RKO (cell line): Measurements from ENCODE around the gene GIPC3.
"Not testable (repeated sequence)": the region's sequence is repeated elsewhere in the genome, so short reads cannot be mapped to it uniquely, and the experiment has no call there.

ENCODE experiments used
- DNase-seq: peaks from one replicate; pipeline ENCODE4 v3.0.0-alpha.2; 2016; ENCODE audit warnings: low spot score

GIPC3 gene

DNA sequence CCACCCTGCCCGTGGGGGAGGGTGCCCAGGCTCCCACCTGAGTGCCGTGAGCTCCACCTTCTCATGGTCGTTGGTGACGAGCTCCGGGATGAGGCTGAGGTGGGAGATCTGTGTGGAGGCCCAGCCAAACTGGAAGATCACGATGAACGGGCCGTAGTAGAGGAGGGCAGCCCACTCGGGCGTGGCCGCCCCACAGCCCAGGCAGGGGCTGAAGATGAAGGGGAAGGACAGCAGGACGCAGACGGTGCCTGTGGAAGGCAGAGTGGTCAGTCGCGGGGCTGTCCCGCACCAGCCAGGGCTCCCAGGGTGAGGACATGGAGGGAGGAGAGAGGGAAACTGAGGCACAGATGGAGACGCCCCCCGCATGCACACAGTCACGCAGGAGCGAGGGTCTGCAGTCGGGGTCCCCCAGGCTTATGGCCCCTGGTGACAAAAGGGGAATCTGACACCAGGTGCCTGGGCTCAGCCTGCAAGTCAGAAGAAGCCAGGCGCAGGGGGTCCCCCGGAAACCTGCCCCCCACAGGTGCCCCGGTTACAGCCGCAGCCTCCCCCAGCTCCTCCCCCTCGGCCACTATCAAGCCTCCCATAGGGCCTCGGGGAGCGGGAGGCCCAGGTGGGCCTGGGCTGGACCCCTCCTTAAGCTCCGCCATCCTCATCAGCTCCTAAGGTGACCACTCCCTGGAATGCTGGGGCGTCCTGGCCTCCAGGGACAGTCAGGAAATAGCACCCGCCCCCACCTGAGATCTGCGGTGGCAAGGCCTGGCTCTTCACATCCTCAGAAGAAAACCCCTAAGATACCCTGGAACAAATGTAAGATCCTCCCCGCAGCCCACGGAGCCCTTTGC is 34.1 kb upstream of the GIPC3 start:
- no peak for DNase-seq

DNA sequence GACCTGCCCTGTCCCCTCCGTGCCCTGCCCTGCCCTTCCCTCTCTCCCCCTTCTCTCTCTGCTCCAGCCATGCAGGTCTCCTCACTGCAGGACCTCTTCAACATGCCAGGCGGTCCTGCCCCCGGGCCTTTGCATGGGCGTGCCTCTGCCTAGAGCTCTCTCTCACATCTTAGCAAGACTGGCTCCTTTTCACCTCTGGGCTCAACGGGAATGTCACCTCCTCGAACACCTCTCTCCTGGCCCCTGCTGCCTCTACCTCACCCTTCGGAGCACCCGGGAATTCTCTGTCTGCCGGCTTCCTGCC is 33.5 kb upstream of the GIPC3 start:
- DNase-seq: no peak

DNA sequence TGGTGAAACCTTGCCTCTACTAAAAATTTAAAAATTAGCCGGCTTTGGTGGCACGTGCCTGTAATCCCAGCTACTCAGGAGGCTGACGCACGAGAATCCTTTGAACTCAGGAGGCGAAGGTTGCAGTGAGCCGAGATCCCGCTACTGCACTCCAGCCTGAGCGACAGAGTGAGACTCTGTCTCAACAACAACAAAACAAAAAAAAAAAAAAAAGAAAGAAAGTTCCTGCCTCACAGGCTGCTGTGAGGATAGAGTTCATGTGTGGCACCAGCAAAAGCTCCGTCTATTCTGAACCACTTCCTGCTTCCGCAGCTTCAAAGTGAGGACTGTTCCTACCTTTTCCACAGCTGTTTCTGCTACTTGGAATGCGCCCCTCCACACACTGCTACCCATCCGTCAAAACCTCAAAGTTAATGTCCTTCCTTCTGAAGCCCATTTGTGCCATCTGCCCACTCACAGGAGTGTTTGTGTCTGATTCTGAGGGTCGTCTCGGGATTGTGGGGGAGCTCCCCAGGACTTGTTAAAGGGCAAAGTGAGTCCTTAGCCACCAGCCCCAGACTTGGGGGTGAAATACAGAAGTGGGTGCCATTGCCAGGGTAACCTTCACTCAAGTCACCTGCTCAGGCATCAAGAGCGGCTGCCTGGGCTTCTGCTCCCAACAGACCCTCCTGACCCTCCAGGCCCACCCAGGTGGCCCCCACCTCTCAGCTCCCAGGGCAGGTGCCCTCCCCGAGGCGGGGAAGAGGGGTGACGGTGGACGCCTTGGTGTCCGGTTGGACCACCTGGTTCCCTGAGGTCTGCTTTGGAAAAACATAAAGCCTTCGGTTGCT is 30.8 kb upstream of the GIPC3 start:
- DNase-seq: no peak

DNA sequence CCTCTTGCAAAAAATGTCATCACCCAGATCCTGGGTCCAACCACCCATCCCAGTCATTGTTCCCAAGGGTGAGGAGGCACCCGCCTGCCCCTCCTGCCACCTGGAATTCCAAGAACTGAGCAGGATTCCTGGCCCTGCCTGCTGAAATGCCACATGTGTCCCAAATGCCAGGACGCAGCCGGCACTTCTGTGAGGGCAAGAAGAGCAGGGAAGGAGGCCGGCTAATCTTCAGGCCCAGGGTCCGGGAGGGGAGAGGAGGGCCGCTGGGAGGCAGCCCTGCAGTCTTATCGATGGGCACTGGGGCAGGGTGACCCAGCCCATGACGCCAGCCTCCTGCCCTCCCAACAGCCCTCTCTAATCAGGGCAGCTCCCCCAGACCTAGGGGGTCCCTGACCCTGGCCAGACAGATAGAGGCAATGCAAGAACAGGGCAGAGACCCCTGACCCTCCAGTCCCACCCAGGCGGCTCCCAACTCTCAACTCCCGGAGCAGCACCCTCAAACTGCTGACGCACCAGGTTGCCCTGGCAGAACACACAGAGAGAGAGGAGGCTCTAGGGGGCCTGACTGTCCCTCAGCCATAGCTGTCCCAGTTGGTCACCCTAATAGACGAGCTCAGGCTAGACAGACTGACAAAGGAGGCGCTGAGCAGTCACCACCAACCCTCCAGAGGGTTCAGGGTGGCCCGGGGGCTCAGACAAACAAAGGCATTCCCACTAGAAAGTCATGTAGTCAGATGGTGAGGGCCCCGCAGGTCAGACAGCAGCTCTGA is 29.4 kb upstream of the GIPC3 start:
- DNase-seq: no peak

DNA sequence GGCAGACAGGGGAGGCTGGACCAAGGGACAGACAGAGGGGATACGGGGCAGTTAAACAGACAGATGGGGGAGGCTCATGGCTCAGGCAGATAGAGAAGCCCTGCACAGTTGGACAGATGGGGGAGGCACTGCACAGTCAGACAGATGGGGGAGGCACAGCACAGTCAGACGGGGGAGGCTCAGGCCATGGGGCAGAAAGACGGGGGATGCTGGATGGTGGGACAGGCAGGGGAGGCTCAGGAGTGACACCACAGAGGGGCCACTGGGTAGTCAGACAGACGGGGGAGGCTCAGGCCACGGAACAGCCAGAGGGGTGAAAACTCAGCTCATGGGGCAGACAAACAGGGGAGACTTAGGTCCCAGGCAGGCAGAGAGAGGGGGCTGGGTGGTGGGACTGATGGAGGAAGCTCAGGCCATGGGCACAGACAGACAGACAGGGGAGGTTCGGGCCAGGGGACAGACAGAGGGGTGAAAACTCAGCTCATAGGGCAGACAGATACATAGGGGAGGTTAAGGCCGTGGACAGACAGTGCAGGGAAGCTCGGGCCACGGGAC is 28.8 kb upstream of the GIPC3 start:
- DNase-seq: no peak

DNA sequence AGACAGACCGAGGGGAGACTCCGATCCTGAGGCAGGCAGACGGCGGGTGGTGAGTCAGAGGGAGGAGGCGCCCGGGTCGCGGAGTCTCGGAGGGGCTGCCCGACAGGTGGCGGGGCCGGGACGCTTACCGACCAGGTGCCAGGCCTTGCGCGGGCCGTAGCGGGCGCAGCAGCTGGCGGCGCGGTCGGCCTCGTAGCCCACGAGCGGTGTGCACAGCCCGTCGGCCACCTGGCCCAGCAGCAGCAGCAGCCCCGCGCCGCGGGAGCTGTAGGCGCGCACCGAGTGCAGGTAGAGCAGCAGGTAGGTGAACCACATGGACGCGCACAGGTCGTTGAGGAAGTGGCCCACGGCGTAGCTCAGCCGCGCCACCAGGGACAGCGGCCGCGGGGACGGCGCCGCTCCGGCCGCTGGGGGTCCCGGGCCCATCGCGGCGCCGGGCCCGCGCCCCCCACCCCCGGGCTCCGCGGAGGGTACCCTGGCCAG is 28.3 kb upstream of the GIPC3 start:
- DNase-seq: peak; percentile 54

DNA sequence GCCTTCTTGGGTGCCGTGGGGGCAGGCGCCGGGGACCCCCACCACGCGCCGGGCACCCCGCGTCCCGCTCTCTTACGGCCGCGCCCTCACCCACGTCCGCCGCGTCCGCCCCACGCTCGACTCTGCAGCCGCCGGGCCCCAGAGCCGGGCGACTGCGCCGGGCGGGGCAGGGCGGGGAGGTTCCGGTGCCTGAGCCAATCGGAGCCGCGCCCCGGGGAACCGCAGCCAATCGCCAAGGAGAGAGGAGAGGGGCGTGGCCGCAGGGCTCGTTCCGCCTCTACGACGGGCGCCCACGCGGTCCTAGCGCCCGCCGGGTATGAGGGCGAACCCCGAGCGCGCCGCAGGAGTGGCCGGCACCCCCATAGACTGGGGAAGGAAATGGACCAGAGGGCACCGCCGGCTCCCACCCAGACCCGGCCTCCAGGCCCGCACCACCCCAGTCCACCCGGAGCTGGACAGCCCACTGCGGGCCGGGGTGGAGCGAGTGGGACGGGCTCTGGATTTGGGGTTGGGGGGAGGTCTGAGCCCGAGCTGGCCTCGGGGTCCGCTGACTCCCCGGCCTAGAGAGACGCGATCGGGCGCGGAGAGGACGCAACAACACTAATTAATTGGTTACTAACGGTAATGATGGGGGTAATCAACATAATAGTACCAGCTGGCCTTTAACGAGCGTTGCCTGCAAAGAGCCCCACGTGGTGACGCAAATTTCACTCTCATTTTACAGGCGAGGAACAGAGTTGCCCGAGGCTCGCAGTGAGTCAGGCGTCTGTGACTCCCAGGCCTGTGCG is 27.6 kb upstream of the GIPC3 start, which contains the start of gene MFSD12:
Gene MFSD12, minus strand, starts transcription at position 126 of the 788 bp plus-strand sequence. CDS start 183 bp downstream, outside the sequence.
- DNase-seq: peak; percentile 95

DNA sequence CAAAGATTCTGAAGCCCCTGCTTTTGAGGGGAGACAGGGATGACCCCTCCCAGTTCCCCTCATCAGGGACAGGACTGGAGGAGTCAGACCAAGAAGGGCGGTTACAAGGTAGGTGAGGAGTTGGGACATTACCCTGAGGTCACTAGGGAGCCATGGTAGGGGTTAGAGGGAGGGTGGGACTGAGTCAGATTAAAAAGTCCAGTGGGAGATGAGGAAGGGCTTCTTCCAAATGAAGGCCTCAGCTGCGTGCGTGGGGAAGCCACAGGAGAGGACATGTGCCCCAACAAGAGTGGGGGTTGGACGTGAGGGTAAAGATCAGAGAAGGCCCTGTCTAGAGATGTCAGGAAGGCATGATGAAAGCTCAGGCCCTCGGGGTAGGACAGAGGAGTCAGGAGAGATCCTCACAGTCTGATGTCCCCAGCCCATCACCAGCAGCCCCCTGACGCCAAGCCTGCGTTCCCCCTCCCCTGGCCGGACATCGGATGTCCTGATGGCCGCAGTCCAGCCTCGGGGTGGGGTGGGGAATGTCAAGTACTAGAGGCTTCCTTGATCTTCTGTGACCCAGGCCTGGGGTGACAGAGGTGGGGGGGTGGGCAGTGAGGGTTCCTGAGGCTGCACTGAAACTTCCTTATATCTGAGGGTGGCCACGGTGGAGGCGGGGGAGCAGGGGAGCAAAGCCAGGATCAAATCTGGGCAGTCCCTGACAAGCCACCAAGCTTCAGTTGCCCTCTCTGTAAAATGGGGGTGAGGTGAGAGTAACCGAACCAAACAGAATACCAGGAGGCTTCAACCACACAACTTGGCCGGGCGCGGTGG is 21.4 kb upstream of the GIPC3 start:
- DNase-seq: no peak

DNA sequence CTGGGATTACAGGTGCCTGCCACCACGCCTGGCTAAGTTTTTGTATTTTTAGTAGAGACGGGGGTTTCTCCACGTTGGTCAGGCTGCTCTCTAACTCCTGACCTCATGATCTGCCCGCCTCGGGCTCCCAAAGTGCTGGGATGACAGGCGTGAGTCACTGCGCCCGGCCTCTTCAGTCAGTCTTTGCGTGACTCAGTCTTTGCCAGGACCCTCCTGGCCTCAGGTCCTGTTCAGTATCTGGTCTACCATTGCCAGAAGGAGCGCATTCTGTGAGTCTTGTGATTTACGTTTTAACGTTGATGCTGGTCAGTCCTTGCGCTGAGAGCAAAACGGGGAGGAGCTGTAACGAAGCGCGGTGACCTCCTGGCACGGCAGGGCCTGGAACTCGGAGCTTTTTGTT is 20.1 kb upstream of the GIPC3 start:
- DNase-seq: peak; percentile 33

DNA sequence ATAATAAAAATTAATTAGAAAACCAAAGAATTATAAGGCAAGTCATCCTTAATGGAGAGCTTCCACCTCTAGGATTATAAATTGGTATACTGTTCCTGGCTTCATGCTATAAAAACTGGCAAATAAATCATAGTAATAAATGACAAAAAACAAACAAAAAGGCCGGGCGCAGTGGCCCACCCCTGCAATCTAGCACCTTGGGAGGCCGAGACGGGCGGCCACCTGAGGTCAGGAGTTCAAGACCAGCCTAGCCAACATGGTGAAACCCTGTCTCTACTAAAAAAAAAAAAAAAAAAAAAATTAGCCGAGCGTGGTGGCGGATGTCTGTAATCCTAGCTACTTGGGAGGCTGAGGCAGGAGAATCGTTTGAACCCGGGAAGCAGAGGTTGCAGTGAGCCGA is 15.2 kb upstream of the GIPC3 start:
- DNase-seq: not testable (repeated sequence)

DNA sequence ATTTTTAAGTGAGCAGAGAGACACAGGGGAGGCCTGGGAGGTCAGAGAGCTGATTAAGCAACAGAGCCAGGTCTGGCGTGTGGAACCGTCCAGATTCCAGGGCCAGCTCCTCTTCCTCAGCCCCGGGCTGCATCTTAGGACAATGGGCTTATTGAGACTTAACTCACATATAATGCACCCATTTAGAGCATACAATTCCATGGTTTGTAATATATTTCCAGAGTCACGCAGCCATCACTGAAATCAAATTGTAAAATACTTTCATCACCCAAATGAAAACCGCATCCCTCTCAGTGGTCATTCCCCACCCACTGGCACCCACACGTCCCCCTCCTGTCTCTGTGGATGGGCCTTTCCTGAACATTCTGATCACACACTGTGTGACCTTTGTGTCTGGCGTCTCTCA is 14.7 kb upstream of the GIPC3 start:
- DNase-seq: no peak

DNA sequence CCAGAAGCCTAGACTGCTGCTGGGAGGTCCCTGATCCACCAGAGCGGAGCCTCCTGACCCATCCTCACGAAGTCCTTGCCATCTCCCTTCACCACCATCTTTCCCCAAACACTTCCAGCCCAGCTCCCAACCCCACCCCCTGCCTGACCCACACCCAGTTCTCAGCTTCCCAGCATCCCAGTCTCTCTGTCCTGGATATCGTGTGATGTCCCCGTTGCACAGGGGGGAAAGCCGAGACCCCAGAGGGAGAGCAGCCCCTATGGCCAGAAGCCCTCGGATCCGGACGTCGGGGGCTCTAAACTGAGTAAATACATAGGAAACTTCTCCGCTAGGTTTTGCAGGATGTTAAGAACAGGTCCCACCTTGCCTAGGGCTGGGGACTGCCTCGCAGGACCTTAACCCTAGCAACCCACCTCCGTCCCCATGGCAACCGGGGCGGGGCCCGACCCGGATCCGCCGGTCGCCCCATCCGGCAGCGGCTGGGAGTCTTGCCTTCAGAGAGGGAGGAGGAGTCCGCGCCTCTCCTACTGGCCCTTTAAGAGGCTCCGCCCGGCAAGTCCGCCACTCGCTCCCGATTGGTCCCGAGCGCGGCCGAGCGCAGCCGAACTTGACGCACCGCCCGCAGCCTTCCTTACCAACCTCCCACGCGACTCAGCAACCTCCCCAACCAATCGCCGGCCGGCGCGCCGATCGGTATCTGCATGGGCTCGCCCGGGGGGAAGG is 13.0 kb upstream of the GIPC3 start:
- DNase-seq: peak; percentile 99

DNA sequence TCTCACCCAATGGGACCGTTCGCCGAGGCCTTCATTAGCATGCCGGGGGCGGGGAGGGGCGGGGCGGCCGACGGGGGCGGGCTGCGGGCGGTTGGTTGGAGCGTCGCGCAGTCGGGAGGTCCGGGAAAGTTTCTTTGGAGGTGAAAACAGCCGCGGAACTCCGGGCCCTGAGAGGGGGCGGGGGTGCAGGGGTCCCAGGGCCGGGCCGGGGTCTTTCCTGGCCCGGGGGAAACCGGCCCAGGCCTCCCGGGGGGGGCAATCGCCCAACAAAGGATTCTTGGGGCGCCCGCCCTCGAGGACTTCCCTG is 12.5 kb upstream of the GIPC3 start, which contains the start of gene HMG20B:
Gene HMG20B, plus strand, starts transcription at position 90 of the 307 bp plus-strand sequence. CDS start 366 bp downstream, outside the sequence.
- no peak for DNase-seq

DNA sequence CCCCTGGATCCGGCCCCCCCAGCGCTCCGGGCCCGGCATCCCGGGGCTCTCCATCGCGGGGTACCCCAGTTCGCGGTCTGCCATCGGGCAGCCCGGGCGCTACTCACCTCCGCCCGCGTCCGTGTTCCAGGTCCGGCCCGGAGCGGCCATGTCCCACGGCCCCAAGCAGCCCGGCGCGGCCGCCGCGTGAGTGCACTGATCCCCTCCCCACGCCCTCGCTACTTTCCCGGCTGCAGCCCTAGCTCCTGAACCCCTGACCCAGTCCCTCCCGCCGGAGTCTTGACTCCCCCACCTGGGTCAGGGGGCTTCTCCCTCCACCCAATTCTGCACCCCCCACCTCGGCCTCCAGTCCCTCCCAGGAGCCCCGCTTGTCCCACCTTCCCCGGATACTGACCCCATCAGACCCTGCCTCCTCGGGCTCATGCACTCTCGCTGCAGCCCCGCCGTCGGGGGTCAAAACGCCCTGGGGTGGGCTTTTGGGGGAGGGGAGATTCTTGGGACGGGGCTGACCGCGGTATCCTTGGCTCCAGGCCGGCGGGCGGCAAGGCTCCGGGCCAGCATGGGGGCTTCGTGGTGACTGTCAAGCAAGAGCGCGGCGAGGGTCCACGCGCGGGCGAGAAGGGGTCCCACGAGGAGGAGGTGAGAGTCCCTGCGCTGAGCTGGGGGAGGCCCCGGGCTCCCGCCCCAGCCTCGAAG is 12.0 kb upstream of the GIPC3 start:
- peak; percentile 34 for DNase-seq

DNA sequence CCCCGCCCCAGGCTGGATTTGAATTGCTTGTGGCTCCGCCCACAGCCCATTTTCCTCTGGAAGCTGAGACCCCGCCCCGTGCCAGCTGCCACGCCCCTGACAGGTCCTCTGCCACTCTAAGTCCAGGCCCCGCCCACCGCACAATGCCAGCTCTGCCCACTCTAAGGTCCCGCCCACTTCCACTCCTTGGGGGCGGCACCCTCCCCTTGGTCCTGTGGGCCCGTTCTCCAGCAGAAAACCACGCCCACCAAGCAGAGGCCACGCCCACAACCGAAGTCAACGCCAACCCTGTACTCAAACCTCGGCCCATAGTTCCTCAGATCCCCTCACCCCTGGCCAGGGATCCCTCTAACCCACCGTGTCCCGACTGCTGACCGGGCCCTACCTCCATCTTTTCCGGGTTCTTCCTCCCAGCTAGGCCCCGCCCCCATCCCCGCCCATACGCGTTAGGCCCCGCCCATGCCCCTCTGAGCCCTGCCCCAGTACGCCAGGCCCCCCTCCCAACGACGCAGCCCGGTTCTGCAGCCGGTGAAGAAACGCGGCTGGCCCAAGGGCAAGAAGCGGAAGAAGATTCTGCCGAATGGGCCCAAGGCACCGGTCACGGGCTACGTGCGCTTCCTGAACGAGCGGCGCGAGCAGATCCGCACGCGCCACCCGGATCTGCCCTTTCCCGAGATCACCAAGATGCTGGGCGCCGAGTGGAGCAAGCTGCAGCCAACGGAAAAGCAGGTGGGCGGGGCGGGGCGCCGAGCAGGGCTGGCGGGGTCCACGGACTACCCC is 11.2 kb upstream of the GIPC3 start:
- peak; percentile 98 for DNase-seq

DNA sequence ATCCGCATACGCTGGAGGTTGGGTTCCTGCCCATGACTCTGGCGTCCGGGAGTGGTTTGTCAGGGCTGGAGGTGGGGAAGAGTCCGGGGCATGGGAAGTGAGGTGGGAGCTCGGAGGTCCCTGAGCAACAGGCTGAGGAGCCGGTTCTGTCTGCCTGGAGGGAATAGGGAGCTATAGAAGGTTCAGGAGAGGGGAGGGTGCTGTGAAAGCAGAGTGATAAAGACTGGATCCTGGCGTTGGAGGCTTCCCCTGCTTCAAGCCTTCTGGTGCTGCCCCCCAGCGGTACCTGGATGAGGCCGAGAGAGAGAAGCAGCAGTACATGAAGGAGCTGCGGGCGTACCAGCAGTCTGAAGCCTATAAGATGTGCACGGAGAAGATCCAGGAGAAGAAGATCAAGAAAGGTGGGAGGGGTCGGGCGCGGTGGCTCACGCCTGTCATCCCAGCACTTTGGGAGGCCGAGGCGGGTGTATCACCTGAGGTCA is 10.0 kb upstream of the GIPC3 start:
- no peak for DNase-seq

DNA sequence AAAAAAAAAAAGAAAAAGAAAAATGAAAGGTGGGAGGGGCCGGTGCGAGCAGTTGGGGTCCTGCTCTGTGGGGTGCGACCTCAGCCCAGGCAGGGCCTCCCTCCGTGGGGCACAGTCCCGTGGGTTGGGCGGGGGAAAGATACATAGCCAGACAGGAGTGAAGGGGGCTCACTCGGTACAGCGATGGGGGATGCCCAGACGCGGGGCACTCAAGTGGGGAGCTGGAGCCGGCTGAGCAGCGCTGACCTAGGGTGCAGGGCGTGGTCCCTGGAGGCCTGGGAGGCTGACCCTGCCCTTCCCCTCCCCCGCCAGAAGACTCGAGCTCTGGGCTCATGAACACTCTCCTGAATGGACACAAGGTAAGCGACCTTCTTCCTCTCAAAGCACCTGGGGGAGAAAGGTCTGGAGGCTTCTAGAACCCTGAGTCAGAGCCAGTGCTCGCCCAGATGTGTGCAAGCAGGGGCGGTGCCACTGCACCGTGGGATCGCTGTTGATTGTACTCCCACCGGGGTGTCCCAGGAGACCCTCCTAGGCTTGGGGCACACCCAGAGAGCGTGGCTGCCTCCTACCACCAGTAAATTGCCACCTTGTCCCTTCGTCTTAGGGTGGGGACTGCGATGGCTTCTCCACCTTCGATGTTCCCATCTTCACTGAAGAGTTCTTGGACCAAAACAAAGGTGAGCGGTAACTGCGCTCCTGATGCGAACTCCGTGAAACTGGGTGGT is 9.2 kb upstream of the GIPC3 start:
- DNase-seq: no peak
